ENCODE measurements around the gene CBL. TPM values are rescaled to one million over a fixed set of nuclear protein-coding genes. Genes with fewer than 3 reads are reported as not detected.

Gene CBL
- total RNA-seq, 1 donor from 2014 or later: 40.5 TPM

DNA sequence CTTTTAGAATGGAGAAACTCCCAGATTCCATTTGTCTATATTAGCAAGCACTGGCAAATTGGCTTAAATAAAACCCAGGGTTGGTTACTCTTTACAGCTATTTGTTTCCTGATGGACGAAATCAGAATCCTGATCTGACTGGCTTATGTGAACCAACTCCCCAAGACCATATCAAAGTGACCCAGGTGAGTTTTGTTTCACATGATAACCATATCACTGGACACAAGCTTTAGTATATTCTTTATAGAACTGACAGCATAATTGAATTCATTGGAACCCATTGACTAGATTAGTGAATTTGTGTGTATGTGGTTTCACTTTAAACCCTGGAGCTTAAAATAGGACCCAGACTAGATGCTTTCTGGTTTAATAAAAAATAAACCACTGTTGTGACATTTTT is 71.5 kb downstream of the CBL start:
- TF ChIP-seq, protein P1, sequence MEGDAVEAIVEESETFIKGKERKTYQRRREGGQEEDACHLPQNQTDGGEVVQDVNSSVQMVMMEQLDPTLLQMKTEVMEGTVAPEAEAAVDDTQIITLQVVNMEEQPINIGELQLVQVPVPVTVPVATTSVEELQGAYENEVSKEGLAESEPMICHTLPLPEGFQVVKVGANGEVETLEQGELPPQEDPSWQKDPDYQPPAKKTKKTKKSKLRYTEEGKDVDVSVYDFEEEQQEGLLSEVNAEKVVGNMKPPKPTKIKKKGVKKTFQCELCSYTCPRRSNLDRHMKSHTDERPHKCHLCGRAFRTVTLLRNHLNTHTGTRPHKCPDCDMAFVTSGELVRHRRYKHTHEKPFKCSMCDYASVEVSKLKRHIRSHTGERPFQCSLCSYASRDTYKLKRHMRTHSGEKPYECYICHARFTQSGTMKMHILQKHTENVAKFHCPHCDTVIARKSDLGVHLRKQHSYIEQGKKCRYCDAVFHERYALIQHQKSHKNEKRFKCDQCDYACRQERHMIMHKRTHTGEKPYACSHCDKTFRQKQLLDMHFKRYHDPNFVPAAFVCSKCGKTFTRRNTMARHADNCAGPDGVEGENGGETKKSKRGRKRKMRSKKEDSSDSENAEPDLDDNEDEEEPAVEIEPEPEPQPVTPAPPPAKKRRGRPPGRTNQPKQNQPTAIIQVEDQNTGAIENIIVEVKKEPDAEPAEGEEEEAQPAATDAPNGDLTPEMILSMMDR (IDR thresholded peaks at IDR 0.05; ENCODE audit: partially characterized antibody, unreplicated experiment): no peak
- no peaks in the 10 kb centered on the region for H3K27me3 Mint-ChIP-seq (ENCODE audit: unreplicated experiment)
- no peak for DNase-seq
- H3K9me3 Mint-ChIP-seq (ENCODE audit: unreplicated experiment): no peaks in the 10 kb centered on the region
- no peak overlapping the region for H3K27ac Mint-ChIP-seq (ENCODE audit: unreplicated experiment)
- no peaks in the 10 kb centered on the region for H3K36me3 Mint-ChIP-seq (ENCODE audit: unreplicated experiment)
- no peaks in the 10 kb centered on the region for H3K4me1 Mint-ChIP-seq (ENCODE audit: low read depth, unreplicated experiment)
- no peak overlapping the region for H3K4me3 Mint-ChIP-seq (ENCODE audit: unreplicated experiment)

DNA sequence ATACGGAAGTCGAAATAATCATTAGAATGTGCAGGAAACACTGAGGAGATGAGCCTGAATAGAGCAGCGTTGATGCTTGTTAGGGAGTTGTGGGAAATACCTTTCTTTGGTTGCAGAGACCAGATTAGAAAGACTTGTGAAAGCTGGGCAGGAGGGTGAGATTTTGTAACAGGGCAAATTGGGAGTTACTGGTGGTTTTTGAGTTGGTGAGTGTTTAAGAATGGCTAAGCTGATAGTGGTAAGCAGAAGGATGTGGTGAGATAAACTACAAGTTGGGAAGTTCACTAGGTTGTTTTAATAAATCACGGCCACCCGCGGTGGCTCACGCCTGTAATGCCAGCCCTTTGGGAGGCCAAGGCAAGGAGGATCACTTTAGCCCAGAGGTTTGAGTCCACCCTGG is 76.4 kb downstream of the CBL start:
- no peaks in the 10 kb centered on the region for H3K36me3 Mint-ChIP-seq (ENCODE audit: unreplicated experiment)

DNA sequence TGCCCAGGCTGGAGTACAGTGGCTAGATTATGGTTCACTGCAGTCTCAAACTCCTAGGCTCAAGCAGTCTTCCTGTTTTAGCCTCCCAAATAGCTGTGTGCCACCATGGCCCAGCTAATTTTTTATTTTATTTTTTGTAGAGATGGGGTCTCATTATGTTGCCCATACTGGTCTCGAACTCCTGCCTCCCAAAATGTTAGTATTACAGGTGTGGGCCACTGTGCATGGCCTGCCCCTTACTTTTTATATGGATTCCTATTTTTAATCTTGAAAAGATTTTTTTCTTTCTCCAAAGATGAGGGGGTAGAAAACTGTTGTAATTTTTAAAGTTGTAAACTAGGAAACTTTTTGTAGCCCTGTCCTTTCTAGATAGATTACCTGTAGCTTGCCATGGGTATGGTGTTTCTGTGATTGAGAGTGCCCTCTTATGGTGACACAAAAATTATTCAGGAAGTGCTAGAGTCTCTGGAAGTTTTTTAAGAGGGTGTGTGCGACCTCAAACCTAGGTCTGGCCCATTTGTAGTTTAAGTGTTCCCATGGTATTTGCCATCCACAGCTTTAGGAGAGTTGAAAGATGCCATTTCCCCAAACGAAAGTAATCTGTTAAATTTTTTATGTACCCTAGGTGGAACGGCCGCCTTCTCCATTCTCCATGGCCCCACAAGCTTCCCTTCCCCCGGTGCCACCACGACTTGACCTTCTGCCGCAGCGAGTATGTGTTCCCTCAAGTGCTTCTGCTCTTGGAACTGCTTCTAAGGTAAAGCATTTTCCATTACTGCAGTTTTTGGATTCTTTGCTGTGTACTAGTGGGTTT is 78.4 kb downstream of the CBL start:
- Mint-ChIP-seq H3K36me3 (ENCODE audit: unreplicated experiment) (no peaks in the 10 kb centered on the region), H3K9me3 (ENCODE audit: unreplicated experiment) (peaks cover 3% of the 10 kb centered on the region), H3K4me1 (ENCODE audit: low read depth, unreplicated experiment) (no peaks in the 10 kb centered on the region), H3K4me3 (ENCODE audit: unreplicated experiment) (no peak overlapping the region), H3K27me3 (ENCODE audit: unreplicated experiment) (no peaks in the 10 kb centered on the region), H3K27ac (ENCODE audit: unreplicated experiment) (no peak overlapping the region)
- TF ChIP-seq, protein P1 (IDR thresholded peaks at IDR 0.05; ENCODE audit: partially characterized antibody, unreplicated experiment): no peak
- DNase-seq: no peak

More for the DNA sequence above, 76.4 kb downstream of the CBL start:
- no peaks in the 10 kb centered on the region for H3K27me3 Mint-ChIP-seq (ENCODE audit: unreplicated experiment)
- no peak overlapping the region for H3K27ac Mint-ChIP-seq (ENCODE audit: unreplicated experiment)
- DNase-seq: no peak
- no peaks in the 10 kb centered on the region for H3K4me1 Mint-ChIP-seq (ENCODE audit: low read depth, unreplicated experiment)
- no peak overlapping the region for H3K4me3 Mint-ChIP-seq (ENCODE audit: unreplicated experiment)
- TF ChIP-seq, protein P1 (IDR thresholded peaks at IDR 0.05; ENCODE audit: partially characterized antibody, unreplicated experiment): no peak
- H3K9me3 Mint-ChIP-seq (ENCODE audit: unreplicated experiment): peaks cover 3% of the 10 kb centered on the region

DNA sequence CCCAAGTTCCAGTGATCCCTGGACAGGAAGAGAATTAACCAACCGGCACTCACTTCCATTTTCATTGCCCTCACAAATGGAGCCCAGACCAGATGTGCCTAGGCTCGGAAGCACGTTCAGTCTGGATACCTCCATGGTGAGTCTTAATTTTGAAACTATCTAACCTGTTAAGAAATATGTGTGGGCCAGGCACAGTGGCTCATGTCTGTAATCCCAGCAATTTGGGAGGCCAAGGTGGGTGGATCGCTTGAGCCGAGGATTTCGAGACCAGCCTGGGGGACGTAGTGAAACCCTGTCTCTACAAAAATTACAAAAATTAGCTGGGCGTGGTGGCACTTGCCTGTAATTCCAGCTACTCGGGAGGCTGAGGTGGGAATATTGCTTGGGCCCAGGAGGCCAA is 79.3 kb downstream of the CBL start:
- Mint-ChIP-seq H3K4me1 (ENCODE audit: low read depth, unreplicated experiment) (no peaks in the 10 kb centered on the region), H3K9me3 (ENCODE audit: unreplicated experiment) (peaks cover 3% of the 10 kb centered on the region), H3K4me3 (ENCODE audit: unreplicated experiment) (no peak overlapping the region), H3K27me3 (ENCODE audit: unreplicated experiment) (no peaks in the 10 kb centered on the region), H3K36me3 (ENCODE audit: unreplicated experiment) (no peaks in the 10 kb centered on the region), H3K27ac (ENCODE audit: unreplicated experiment) (no peak overlapping the region)
- TF ChIP-seq, protein P1 (IDR thresholded peaks at IDR 0.05; ENCODE audit: partially characterized antibody, unreplicated experiment): no peak
- DNase-seq: no peak

DNA sequence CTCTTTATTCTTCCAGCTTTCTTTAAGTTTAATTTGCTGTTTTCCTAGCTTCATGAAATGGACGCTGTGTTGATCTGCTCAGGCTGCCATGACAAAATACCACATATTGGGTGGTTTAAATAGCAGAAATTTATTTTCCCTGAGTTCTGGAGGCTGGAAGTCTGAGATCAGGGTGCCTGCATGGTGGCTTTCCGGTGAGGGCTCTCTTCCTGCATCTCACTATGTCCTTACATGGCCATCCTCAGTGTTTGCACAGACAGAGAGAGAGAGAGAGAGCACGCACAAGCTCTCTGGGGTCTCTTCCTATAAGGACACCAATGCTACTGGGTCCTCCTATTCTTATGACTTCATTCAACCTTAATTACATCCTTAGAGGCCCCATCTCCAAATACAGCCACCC is 82.1 kb downstream of the CBL start:
- Mint-ChIP-seq H3K27ac (ENCODE audit: unreplicated experiment) (no peak overlapping the region), H3K36me3 (ENCODE audit: unreplicated experiment) (no peaks in the 10 kb centered on the region), H3K27me3 (ENCODE audit: unreplicated experiment) (no peaks in the 10 kb centered on the region), H3K9me3 (ENCODE audit: unreplicated experiment) (peaks cover 3% of the 10 kb centered on the region), H3K4me1 (ENCODE audit: low read depth, unreplicated experiment) (no peaks in the 10 kb centered on the region), H3K4me3 (ENCODE audit: unreplicated experiment) (no peak overlapping the region)
- no peak for DNase-seq
- TF ChIP-seq, protein P1 (IDR thresholded peaks at IDR 0.05; ENCODE audit: partially characterized antibody, unreplicated experiment): no peak

Data from glutamatergic neuron (in vitro differentiated cells).